Activated CD8-positive, alpha-beta memory T cell treated with anti-CD3 and anti-CD28 coated beads for 4 hours (primary cell): Measurements from ENCODE around the gene WNK1.
"Not testable (repeated sequence)": the region's sequence is repeated elsewhere in the genome, so short reads cannot be mapped to it uniquely, and the experiment has no call there.

ENCODE experiments used
- DNase-seq, 2 donors: peaks; one replicate each; pipeline ENCODE4 v3.0.0-alpha.2; 2020; ENCODE audit warnings: low read depth in 2 of 2

Gene WNK1

GRCh38 chr12:779745-780734 lies 27.7 kb downstream of the WNK1 start:
- no peak for DNase-seq

GRCh38 chr12:780750-781379 lies 28.5 kb downstream of the WNK1 start:
- DNase-seq, result no peak

GRCh38 chr12:785706-786105 lies 33.3 kb downstream of the WNK1 start:
- no peak for DNase-seq

- no peak for DNase-seq
Measured at GRCh38 chr12:788288-788687, 35.9 kb downstream of the WNK1 start.

- DNase-seq, result not testable (repeated sequence)
Measured at GRCh38 chr12:788762-789161, 36.4 kb downstream of the WNK1 start.

GRCh38 chr12:789852-790563 lies 37.6 kb downstream of the WNK1 start:
- DNase-seq, result no peak

- no peak for DNase-seq
Measured at GRCh38 chr12:790608-791007, 38.2 kb downstream of the WNK1 start.

GRCh38 chr12:793037-793436 lies 40.7 kb downstream of the WNK1 start:
- DNase-seq, result no peak

- no peak for DNase-seq
Measured at GRCh38 chr12:793711-794110, 41.3 kb downstream of the WNK1 start.

- peak; percentile 20 to 70 for DNase-seq
Measured at GRCh38 chr12:795305-795704, 42.9 kb downstream of the WNK1 start.

GRCh38 chr12:800401-800800 lies 48.0 kb downstream of the WNK1 start:
- DNase-seq, result no peak

GRCh38 chr12:802242-803120 lies 50.1 kb downstream of the WNK1 start:
- no peak for DNase-seq

- DNase-seq, result no peak
Measured at GRCh38 chr12:805022-805632, 52.7 kb downstream of the WNK1 start.

- DNase-seq, result no peak
Measured at GRCh38 chr12:806200-806791, 53.9 kb downstream of the WNK1 start.

- no peak for DNase-seq
Measured at GRCh38 chr12:807041-807735, 54.8 kb downstream of the WNK1 start.

GRCh38 chr12:810116-810515 lies 57.7 kb downstream of the WNK1 start:
- no peak for DNase-seq

GRCh38 chr12:810671-811415 lies 58.5 kb downstream of the WNK1 start:
- DNase-seq, result no peak

GRCh38 chr12:812950-813349 lies 60.6 kb downstream of the WNK1 start:
- no peak for DNase-seq

GRCh38 chr12:817456-817855 lies 65.1 kb downstream of the WNK1 start:
- DNase-seq, result not testable (repeated sequence)
